ENCODE data around the gene CRTC1. TPM values are rescaled to one million over a fixed set of nuclear protein-coding genes. Genes with fewer than 3 reads are reported as not detected.
"Not testable (repeated sequence)": the region's sequence is repeated elsewhere in the genome, so short reads cannot be mapped to it uniquely, and the experiment has no call there.

CRTC1 gene
- total RNA-seq, 1 donor from 2014 or later: 9.1 TPM

GRCh38 chr19:18799389-18799970, 116.0 kb downstream of the CRTC1 start:
- no peak for DNase-seq
- no peak for ATAC-seq (ENCODE audit: poor library complexity)
- intact Hi-C loops (cut with DNase I): no loop called here

GRCh38 chr19:18800079-18800478, 116.6 kb downstream of the CRTC1 start:
- intact Hi-C loops (cut with DNase I): no loop called here
- DNase-seq (no peak), ATAC-seq (ENCODE audit: poor library complexity) (no peak)

GRCh38 chr19:18800636-18801035, 117.2 kb downstream of the CRTC1 start:
- intact Hi-C loops (cut with DNase I): no loop called here
- no peak for DNase-seq
- ATAC-seq (ENCODE audit: poor library complexity): no peak

- DNase-seq (no peak), ATAC-seq (ENCODE audit: poor library complexity) (no peak)
- intact Hi-C loops (cut with DNase I): no loop called here
These were observed 118.9 kb downstream of the CRTC1 start for GRCh38 chr19:18802354-18802753.

GRCh38 chr19:18803550-18804138, 120.2 kb downstream of the CRTC1 start:
- no peak for DNase-seq
- intact Hi-C loops (cut with DNase I): no loop called here
- no peak for ATAC-seq (ENCODE audit: poor library complexity)

GRCh38 chr19:18804139-18804601, 120.7 kb downstream of the CRTC1 start:
- ATAC-seq (ENCODE audit: poor library complexity): no peak
- no peak for DNase-seq
- intact Hi-C loops (cut with DNase I): no loop called here

GRCh38 chr19:18804643-18805042, 121.2 kb downstream of the CRTC1 start:
- DNase-seq (no peak), ATAC-seq (ENCODE audit: poor library complexity) (no peak)
- intact Hi-C loops (cut with DNase I): no loop called here

- ATAC-seq (ENCODE audit: poor library complexity) (peak; percentile 39), DNase-seq (peak; percentile 67)
- intact Hi-C loops (cut with DNase I): no loop called here
These were observed 124.4 kb downstream of the CRTC1 start for GRCh38 chr19:18807861-18808331.

GRCh38 chr19:18809149-18809868, 125.8 kb downstream of the CRTC1 start:
- ATAC-seq (ENCODE audit: poor library complexity) (peak; percentile 85), DNase-seq (peak; percentile 71)
- intact Hi-C loops (cut with DNase I): no loop called here

- intact Hi-C loops (cut with DNase I): not testable (repeated sequence)
These were observed 128.2 kb downstream of the CRTC1 start for GRCh38 chr19:18811638-18812037.

GRCh38 chr19:18814063-18814462, 130.6 kb downstream of the CRTC1 start:
- intact Hi-C loops (cut with DNase I): no loop called here
- DNase-seq: no peak
- no peak for ATAC-seq (ENCODE audit: poor library complexity)

More at GRCh38 chr19:18811638-18812037, 128.2 kb downstream of the CRTC1 start:
- not testable (repeated sequence) for DNase-seq; ATAC-seq (ENCODE audit: poor library complexity)

GRCh38 chr19:18815673-18816072, 132.2 kb downstream of the CRTC1 start:
- intact Hi-C loops (cut with DNase I): no loop called here
- no peak for ATAC-seq (ENCODE audit: poor library complexity)
- no peak for DNase-seq

- intact Hi-C loops (cut with DNase I); DNase-seq; ATAC-seq (ENCODE audit: poor library complexity): not testable (repeated sequence)
These were observed 133.2 kb downstream of the CRTC1 start for GRCh38 chr19:18816645-18817044.

- intact Hi-C loops (cut with DNase I): no loop called here
- ATAC-seq (ENCODE audit: poor library complexity): no peak
These were observed 134.1 kb downstream of the CRTC1 start for GRCh38 chr19:18817574-18817973.

GRCh38 chr19:18828786-18829185, 145.3 kb downstream of the CRTC1 start:
- intact Hi-C loops (cut with DNase I): no loop called here

More at GRCh38 chr19:18817574-18817973, 134.1 kb downstream of the CRTC1 start:
- no peak for DNase-seq

GRCh38 chr19:18830488-18830887, 147.0 kb downstream of the CRTC1 start:
- no peak for DNase-seq
- ATAC-seq (ENCODE audit: poor library complexity): no peak
- intact Hi-C loops (cut with DNase I): no loop called here

More at GRCh38 chr19:18828786-18829185, 145.3 kb downstream of the CRTC1 start:
- ATAC-seq (ENCODE audit: poor library complexity) (no peak), DNase-seq (no peak)

- ATAC-seq (ENCODE audit: poor library complexity) (peak; percentile 97), DNase-seq (peak; percentile 97)
- intact Hi-C loops (cut with DNase I): no loop called here
These were observed 148.2 kb downstream of the CRTC1 start, which contains the start of gene UPF1 for GRCh38 chr19:18831524-18832305. Gene UPF1, plus strand, starts transcription at chr19:18831959. Its CDS starts 251 bp downstream, at chr19:18832210.
